Bronchial epithelial cell (primary cell): ENCODE results near the gene SH3GL3. TPM values are rescaled to one million over a fixed set of nuclear protein-coding genes. Genes with fewer than 3 reads are reported as not detected.

Source experiments
- DNase-seq: peaks from one replicate; pipeline ENCODE4 v3.0.0-alpha.2; 2010; ENCODE audit warnings: low read depth
- FAIRE-seq: peaks from 2 replicates; lab custom pipeline; 2011; peaks lifted over from hg19 to GRCh38; lab: Jason Lieb, UNC
- H3K27me3 ChIP-seq: 2 replicates; pipeline ENCODE4 v1.5.1; 2011; ENCODE audit warnings: low read length; ENCODE audit not compliant: control insufficient read depth, insufficient read depth
- H3K36me3 ChIP-seq: 2 replicates; pipeline ENCODE4 v1.5.1; 2011; ENCODE audit warnings: low read length; ENCODE audit not compliant: control insufficient read depth, insufficient read depth
- H3K4me3 ChIP-seq: 2 replicates; pipeline ENCODE4 v1.5.1; 2011; ENCODE audit warnings: mild to moderate bottlenecking, low read depth, low read length, control low read depth
- CTCF ChIP-seq: IDR thresholded peaks from 2 replicates; pipeline ENCODE4 v1.5.1; 2011; ENCODE audit warnings: mild to moderate bottlenecking, moderate library complexity, low read length, control low read depth, inconsistent platforms; ENCODE audit not compliant: insufficient read depth, severe bottlenecking
- total RNA-seq: library from RNA; depleted of rRNA; stranded (reverse); fragments of >200 nt; gene quantifications from 2 replicates; pipeline ENCODE4 v1.2.1, GENCODE V29; 2014

SH3GL3 gene
- total RNA-seq, result 0.51 and 1.1 TPM in 2 replicates

GRCh38 chr15:83446904-83447709, at the start of gene SH3GL3:
Gene SH3GL3 (plus strand): TSS chr15:83447341. CDS start chr15:83447534, 193 bp downstream.
- Histone ChIP-seq H3K36me3 (no peaks in the 10 kb centered on the region), H3K27me3 (peaks cover 5% of the 10 kb centered on the region), H3K4me3 (peak within 1 kb of the TSS; percentile 41)
- TF ChIP-seq CTCF, result peak; percentile 60
- FAIRE-seq (no peak), DNase-seq (peak; percentile 69)

- FAIRE-seq, result no peak
- Histone ChIP-seq H3K4me3 (no peak overlapping the region), H3K27me3 (no peaks in the 10 kb centered on the region), H3K36me3 (no peaks in the 10 kb centered on the region)
- DNase-seq, result peak; percentile 41
- no peak for TF ChIP-seq CTCF
Measured at GRCh38 chr15:83398626-83399025, 48.5 kb upstream of the SH3GL3 start.

GRCh38 chr15:83404121-83404520, 43.0 kb upstream of the SH3GL3 start:
- FAIRE-seq, result peak; percentile 58

GRCh38 chr15:83410532-83410931, 36.6 kb upstream of the SH3GL3 start:
- Histone ChIP-seq H3K36me3 (no peaks in the 10 kb centered on the region), H3K4me3 (no peak overlapping the region), H3K27me3 (no peaks in the 10 kb centered on the region)
- TF ChIP-seq CTCF, result no peak
- FAIRE-seq, result no peak
- no peak for DNase-seq

More at GRCh38 chr15:83404121-83404520, 43.0 kb upstream of the SH3GL3 start:
- Histone ChIP-seq H3K27me3 (no peaks in the 10 kb centered on the region), H3K4me3 (no peak overlapping the region), H3K36me3 (no peaks in the 10 kb centered on the region)
- no peak for DNase-seq
- no peak for TF ChIP-seq CTCF

- peak; percentile 87 for FAIRE-seq
- Histone ChIP-seq H3K4me3 (no peak overlapping the region), H3K36me3 (no peaks in the 10 kb centered on the region), H3K27me3 (no peaks in the 10 kb centered on the region)
- no peak for TF ChIP-seq CTCF
- no peak for DNase-seq
Measured at GRCh38 chr15:83413054-83413719, 34.0 kb upstream of the SH3GL3 start.
